HG03066 (cell line): ENCODE measurements around the gene NKD1.

Experiments
- ATAC-seq: cut with Tn5 transposase; IDR thresholded peaks from one replicate; pipeline ENCODE4 v1.9.1; 2021; ENCODE audit warnings: low read depth; ENCODE audit not compliant: unreplicated experiment

Gene NKD1

DNA sequence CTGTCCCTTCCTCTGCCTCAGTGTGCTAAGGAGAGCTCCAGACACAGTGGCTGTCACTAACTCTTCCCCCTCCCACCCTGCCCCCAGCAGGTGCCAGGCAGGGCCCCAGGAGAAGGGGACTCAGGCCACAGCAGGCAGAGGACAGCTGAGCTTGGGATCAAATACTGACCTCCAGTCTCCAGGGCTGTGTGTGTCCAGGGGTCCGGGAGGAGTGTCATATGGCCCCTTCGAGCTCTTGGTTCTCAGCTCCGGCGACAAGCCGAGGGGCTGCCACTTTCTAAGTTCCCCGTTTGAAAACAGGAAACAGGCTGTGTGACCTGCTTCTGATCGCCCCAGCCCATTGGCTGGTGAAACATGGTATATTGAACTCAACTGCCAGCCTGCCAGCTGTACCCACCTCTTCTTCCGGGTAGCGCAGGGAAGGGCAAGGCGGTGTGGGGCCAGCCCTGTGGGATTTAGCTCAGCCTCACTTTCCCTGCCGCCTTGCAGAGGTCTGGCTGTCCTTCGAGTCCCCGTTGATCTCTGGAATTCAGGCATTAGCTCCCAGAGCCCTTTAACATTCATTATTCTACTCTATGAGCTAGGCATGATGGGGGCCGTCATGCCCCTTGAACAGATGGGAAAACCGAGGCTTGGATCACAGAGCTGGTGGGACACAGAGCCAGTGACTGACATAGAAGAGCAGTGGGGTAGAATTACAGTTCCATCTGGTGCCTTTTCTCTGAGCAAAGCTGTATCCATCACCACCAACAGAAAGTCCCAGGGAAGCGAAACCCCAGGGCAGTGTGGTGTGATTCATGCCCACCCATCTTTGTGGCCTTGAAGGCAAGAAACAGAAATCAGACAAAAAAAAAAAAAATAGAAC is 133.1 kb downstream of the NKD1 start, which contains the start of gene SNX20:
Gene SNX20 (minus strand): TSS at position 292 of the 865 bp plus-strand sequence. CDS start 3,786 bp downstream, outside the sequence.
- no peak for ATAC-seq

- peak; percentile 64 for ATAC-seq
Observed at GRCh38 chr16:50683689-50684374, 135.6 kb downstream of the NKD1 start.

DNA sequence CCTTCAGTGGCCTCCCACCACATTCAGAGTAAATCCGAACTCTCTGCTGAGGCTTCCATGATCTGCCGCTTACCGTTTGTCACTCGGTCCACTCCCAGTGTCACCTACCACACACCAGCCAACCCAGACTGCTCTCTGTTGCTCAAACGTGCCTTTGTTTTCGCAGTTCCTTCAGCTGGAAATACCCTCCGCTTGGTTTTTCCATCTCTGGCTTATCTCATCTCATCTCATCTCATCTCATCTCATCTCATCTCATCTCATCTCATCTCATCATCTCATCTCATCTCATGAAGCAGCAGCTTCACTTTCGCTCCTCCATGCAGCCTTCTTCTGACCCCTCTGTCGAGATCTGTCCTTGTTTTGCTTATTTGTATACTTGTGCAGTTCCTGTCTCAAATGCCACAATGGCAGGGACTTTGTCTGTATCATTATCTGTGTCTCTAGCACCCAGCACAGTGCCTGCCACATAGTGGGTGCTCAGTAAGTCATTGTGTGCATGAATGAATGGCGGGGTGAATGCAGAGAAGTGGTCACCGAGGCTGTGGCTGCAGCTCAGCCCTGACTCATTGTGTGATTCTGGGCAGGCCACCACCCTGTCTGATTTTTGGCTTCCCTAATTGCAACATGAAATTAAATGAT is 136.7 kb downstream of the NKD1 start:
- ATAC-seq: no peak

DNA sequence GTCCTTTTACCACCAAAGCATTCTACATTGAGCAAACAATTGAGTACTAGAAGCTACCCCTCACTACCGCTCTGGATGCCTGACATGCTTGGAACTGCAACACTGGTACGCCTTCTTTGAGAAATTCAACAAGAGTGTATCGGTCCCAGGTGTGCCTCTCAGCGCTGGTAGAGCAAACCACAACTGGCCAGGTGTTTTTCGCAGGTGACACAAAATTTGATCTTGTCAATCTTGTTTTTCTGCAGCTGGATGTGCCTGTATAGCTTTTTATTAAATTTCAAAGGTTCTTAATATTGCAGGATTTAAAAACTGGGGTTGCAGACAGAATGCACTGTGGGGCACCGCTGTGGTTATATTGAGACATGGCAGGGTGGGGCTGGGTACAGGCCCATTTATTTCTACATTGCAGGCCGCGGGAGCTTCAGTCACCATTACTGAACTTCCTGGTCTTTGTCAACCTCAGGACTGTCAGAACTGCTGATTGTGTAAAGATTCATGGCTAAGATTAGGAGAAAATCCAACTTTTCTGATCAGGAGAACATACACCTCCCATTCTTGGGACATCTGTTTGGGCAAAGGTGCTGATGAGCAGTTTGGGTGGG is 137.4 kb downstream of the NKD1 start:
- no peak for ATAC-seq

GRCh38 chr16:50688083-50688482 is 139.9 kb downstream of the NKD1 start:
- no peak for ATAC-seq

GRCh38 chr16:50688867-50689266 is 140.7 kb downstream of the NKD1 start:
- no peak for ATAC-seq

GRCh38 chr16:50690177-50690576 is 142.0 kb downstream of the NKD1 start:
- no peak for ATAC-seq

GRCh38 chr16:50692644-50692998 is 144.4 kb downstream of the NKD1 start:
- ATAC-seq: no peak

DNA sequence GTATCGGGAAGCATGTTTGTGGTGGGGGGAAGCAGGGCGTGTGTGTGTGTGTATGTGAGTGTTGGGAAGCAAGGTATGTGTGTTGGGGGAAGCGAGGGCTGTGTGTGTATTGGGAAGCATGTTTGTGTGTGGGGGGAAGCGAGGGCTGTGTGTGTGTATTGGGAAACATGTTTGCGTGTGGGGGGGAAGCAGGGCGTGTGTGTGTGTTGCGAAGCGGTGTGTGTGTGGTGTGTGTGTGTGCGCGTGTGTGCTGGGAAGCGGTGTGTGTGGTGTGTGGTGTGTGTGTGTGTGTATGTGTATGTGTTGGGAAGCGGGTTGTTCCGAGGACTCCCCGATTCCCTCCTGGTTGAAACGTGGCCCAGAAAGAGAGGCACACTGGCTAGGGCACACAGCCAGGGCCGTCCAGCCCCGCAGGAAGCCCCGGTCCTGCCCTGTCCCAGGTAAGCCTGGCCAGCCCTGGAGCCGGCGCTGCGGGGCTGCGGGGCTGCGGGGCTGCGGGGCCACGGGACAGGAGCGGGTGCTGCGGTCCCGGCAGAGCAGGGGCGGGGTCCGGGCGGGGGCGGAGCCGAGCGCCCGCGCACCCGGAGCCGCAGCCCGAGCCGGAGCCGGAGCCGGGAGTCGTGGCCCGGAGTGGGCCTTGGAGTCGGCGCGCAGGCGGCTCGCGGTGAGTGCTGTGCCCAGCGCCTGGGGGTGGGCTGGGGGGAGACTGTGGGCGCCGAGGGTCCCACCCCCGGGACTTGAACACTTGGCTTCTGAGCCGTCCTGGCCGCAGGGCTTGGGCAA is 145.0 kb downstream of the NKD1 start, which contains the start of gene NOD2:
Gene NOD2 (plus strand): TSS at position 608 of the 783 bp plus-strand sequence. CDS start 5,890 bp downstream, outside the sequence.
- ATAC-seq: no peak

DNA sequence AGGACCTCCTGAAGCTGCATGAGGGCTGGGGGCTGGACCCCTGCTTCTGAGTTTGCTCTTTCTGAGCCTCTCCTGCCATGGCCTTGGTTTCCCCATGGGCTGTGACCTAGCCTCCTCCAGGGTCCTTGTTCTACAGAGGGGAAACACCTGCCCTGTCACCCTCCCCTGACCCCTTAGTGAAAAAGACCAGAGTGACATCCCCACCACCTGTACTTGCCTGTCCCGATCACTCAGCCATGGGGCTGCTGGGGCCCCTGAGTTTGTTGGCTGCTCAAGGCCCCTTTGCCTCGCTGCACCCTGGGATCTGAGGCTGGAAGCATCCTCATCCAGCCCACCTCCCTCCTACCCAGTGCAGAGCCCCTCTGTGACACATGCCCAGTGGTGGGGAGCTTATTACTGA is 146.0 kb downstream of the NKD1 start:
- ATAC-seq: no peak

- ATAC-seq: no peak
Observed at GRCh38 chr16:50695017-50696000, 147.1 kb downstream of the NKD1 start.

GRCh38 chr16:50696126-50696525 is 147.9 kb downstream of the NKD1 start:
- peak; percentile 29 for ATAC-seq

DNA sequence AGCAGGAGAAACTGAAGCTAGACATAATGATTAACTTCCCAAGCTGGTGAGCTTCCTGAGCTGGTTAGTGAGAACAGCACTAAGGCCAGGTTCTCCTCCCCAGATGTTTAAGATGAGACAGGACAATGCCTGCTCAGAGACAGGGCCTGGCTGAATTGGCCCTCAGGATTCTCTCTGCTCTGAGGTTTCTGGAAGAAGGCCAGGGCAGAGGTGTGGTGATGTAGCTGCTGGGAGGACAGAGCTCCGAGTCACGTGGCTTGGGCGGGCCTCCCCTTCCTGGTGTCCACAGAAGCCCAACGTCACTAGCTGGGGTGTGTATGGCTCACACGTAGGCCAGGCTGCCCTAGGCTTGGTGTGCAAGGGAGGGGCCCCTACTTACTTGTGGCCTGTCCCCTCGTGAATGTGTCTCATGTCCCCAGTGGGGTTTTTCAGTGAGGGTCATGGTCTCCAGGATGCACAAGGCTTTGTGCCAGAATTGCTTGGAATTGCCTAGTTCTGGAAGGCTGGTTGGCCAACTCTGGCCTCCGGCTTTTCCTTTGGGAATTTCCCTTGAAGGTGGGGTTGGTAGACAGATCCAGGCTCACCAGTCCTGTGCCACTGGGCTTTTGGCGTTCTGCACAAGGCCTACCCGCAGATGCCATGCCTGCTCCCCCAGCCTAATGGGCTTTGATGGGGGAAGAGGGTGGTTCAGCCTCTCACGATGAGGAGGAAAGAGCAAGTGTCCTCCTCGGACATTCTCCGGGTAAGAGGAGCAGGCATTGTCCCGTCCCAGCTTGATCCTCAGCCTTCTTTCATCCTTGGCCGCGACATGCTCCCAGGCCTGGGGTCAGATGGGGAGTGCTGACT is 148.6 kb downstream of the NKD1 start:
- peak; percentile 50 for ATAC-seq

- ATAC-seq: no peak
Observed at GRCh38 chr16:50697421-50697715, 149.2 kb downstream of the NKD1 start.

GRCh38 chr16:50697881-50698767 is 149.9 kb downstream of the NKD1 start:
- peak; percentile 36 for ATAC-seq
